Measurements from ENCODE around the gene SLC9A9.

GRCh38 chr3:143252931-143253330 is 595.3 kb downstream of the SLC9A9 start:
- TF ChIP-seq CTCF (IDR thresholded peaks at IDR 0.05 in 8 of 11, conservative IDR thresholded peaks at IDR 0.05 in 3 of 11) (no peak), POLR2A (IDR thresholded peaks at IDR 0.05) (no peak), POLR2AphosphoS5 (IDR thresholded peaks at IDR 0.05) (no peak)
